Breast epithelium (tissue), 3 donors: ENCODE measurements around the gene PTPRF.

ENCODE experiments used
- POLR2A ChIP-seq: fragments of 450-650 bp; IDR thresholded peaks from one replicate; pipeline ENCODE4 v1.6.1; 2016; ENCODE audit warnings: antibody characterized with exemption, mild to moderate bottlenecking, moderate library complexity
- POLR2AphosphoS5 ChIP-seq, 3 donors: sonication (generic); formaldehyde crosslinking; IDR thresholded peaks; one replicate each; pipeline ENCODE4 v1.6.1; 2017; ENCODE audit warnings: antibody characterized with exemption in 3 of 3
- TF ChIP-seq, protein P1 (sequence below), 3 donors: fragments of 450-650 bp; IDR thresholded peaks; one replicate each; pipeline ENCODE4 v1.5.1; 2016 to 2017; ENCODE audit warnings: antibody characterized with exemption in 3 of 3, mild to moderate bottlenecking in 3 of 3, moderate library complexity in 3 of 3

DNA sequence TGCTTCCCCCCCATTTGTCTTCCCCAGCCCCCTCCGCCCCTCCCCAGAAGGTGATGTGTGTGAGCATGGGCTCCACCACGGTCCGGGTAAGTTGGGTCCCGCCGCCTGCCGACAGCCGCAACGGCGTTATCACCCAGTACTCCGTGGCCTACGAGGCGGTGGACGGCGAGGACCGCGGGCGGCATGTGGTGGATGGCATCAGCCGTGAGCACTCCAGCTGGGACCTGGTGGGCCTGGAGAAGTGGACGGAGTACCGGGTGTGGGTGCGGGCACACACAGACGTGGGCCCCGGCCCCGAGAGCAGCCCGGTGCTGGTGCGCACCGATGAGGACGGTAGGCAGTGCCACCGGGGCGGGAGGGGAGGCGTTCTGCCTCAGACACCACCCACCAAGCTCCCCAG lies 67.0 kb downstream of the PTPRF start:
- TF ChIP-seq, protein P1, sequence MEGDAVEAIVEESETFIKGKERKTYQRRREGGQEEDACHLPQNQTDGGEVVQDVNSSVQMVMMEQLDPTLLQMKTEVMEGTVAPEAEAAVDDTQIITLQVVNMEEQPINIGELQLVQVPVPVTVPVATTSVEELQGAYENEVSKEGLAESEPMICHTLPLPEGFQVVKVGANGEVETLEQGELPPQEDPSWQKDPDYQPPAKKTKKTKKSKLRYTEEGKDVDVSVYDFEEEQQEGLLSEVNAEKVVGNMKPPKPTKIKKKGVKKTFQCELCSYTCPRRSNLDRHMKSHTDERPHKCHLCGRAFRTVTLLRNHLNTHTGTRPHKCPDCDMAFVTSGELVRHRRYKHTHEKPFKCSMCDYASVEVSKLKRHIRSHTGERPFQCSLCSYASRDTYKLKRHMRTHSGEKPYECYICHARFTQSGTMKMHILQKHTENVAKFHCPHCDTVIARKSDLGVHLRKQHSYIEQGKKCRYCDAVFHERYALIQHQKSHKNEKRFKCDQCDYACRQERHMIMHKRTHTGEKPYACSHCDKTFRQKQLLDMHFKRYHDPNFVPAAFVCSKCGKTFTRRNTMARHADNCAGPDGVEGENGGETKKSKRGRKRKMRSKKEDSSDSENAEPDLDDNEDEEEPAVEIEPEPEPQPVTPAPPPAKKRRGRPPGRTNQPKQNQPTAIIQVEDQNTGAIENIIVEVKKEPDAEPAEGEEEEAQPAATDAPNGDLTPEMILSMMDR (IDR thresholded peaks at IDR 0.05): no peak
- TF ChIP-seq POLR2A: no peak
- no peak for TF ChIP-seq POLR2AphosphoS5 (IDR thresholded peaks at IDR 0.05)
